ENCODE data around the gene CYFIP1.

The CYFIP1 gene

DNA sequence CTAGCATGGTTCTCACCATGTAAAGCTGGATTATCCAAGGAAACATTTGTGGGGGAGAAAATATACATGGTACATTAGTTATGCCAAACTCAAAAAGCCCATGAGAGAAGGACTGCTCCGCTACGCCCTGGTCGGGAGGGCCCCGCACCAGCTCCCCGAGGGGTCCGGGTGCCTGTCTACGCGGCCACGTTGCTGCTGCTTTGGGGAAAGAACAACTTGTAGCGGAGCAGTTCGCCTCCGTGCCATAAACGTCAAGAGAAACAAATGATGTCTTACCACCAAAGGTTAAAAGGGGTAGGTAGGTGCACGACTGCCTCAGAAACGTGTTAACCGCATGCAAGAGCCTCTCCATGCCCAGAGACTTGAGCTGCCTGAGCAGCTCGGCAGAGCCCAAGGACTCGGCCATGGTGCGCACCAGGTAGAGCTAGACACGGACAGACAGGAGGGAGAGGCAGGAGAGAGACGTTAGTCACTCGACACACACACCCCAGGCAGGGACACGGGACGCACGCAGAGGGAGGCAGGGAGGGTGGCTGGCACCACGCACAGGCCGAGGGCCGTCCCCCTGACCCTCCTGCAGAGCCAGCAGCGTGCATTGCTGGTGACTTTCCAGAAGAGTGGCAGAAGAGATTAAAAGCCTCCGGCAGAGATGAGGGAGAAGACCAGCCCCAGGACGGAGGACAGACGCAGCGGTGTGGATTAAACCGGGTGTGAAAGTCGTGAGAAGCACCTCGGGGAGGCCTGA, 63.4 kb downstream of the CYFIP1 start:
- in situ Hi-C loops (cut with HindIII; ENCODE audit: low pct_unique_long_range_greater_than_20kb, low sequenced_read_pairs) = no loop called here
- DNase-seq (ENCODE audit: low read depth in 1 of 2, low spot score in 1 of 2) = no peak
- TF ChIP-seq JUND (IDR thresholded peaks at IDR 0.05; ENCODE audit: low read depth) = no peak

GRCh38 chr15:22915866-22916515, 64.2 kb downstream of the CYFIP1 start:
- DNase-seq (ENCODE audit: low read depth in 1 of 2, low spot score in 1 of 2) = no peak
- TF ChIP-seq JUND (IDR thresholded peaks at IDR 0.05; ENCODE audit: low read depth) = no peak
- in situ Hi-C loops (cut with HindIII; ENCODE audit: low pct_unique_long_range_greater_than_20kb, low sequenced_read_pairs) = no loop called here

DNA sequence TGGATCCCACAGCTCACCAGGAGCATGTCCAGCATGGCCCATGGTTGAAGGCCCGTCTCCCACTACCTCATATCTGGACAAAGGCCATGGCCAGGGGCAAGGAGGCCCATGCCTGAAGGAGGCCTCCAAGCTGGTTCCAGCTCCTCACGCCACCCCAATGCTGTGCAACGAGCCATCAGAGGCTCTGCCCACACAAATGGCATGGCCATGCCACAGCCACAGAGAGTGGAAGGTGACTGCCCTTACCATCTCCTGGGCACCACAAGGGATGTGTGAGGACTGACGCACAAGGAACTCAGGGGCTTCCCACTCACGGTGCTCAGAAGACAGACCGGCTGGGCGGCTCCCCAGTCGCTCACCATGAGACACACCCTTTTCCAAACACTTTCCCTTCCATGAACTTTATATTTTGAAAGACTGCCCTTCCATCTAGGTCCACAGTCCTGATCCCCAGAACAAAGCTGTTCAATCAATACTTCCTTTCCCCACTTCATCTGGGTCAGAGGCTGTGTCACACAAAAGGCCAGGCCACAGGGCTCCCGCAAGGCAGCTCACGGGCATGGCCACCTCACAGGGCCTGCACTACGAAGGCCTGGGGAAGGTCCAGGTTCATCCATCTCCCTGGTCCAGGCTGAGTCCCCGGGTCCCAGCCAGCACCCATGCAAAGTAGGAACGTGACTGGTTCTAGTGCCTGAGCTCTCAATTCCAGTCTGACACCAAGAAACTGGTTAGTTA, 66.4 kb downstream of the CYFIP1 start:
- TF ChIP-seq JUND (IDR thresholded peaks at IDR 0.05; ENCODE audit: low read depth) = no peak
- in situ Hi-C loops (cut with HindIII; ENCODE audit: low pct_unique_long_range_greater_than_20kb, low sequenced_read_pairs) = no loop called here
- DNase-seq (ENCODE audit: low read depth in 1 of 2, low spot score in 1 of 2) = no peak

DNA sequence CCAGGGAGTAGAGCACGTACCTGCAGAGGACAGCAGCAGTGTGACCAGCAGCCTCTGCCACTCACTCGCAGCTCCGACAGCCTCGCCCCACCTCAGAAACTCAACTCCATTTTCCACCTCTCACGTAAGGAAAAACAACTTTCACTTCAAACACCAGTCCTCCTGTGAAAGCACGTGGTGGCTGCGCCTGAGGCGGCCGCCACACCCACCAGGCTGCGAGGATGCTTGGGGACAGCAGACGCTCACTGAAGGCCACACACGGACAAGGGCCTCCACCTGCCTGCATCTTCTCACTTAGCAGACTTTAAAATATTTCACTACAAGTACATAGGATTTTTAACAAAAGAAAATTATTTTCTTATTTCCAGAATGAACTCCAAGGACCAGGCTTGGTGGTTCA, 67.9 kb downstream of the CYFIP1 start:
- in situ Hi-C loops (cut with HindIII; ENCODE audit: low pct_unique_long_range_greater_than_20kb, low sequenced_read_pairs) = no loop called here
- no peak for TF ChIP-seq JUND (IDR thresholded peaks at IDR 0.05; ENCODE audit: low read depth)
- no peak for DNase-seq (ENCODE audit: low read depth in 1 of 2, low spot score in 1 of 2)

DNA sequence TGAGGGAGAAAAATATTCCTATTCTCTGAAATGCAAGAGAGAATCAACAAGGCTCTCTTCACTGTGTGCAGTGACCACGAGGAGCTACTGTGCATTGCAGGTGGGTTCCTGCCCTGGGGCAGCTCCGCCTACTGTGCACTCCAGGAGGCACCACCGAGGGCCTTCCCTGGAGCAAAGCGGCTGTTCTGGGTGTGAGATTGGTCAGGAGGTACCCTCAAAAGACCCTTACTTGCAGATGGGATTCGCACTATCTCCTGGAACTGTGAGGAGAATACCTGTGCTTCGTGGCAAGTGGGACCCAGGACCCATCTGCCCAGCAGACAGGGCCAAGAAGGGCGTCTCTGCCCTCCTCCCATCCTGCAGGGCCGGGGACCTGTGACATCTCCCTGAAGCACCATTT, 68.9 kb downstream of the CYFIP1 start:
- no peak for TF ChIP-seq JUND (IDR thresholded peaks at IDR 0.05; ENCODE audit: low read depth)
- no peak for DNase-seq (ENCODE audit: low read depth in 1 of 2, low spot score in 1 of 2)
- in situ Hi-C loops (cut with HindIII; ENCODE audit: low pct_unique_long_range_greater_than_20kb, low sequenced_read_pairs) = no loop called here

DNA sequence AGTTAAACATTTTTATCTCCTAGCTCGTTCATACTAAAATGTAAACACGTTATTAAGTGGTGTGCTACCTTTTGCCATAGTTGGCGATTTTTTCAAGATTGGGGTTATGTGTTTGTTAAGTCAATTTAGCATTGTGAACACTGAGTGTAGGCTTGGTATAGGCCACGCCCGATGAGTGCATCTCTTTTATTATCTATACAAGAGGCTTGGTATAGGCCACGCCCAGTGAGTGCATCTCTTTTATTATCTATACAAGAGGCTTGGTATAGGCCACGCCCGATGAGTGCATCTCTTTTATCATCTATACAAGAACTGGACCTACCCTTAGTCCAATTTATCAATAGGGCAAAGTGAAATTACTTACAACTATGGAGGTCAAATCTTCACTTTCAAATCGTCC, 71.3 kb downstream of the CYFIP1 start:
- TF ChIP-seq JUND (IDR thresholded peaks at IDR 0.05; ENCODE audit: low read depth) = no peak
- in situ Hi-C loops (cut with HindIII; ENCODE audit: low pct_unique_long_range_greater_than_20kb, low sequenced_read_pairs) = no loop called here
- no peak for DNase-seq (ENCODE audit: low read depth in 1 of 2, low spot score in 1 of 2)

- DNase-seq (ENCODE audit: low read depth in 1 of 2, low spot score in 1 of 2) = no peak
- TF ChIP-seq JUND (IDR thresholded peaks at IDR 0.05; ENCODE audit: low read depth) = no peak
- in situ Hi-C loops (cut with HindIII; ENCODE audit: low pct_unique_long_range_greater_than_20kb, low sequenced_read_pairs) = no loop called here
These were observed 72.8 kb downstream of the CYFIP1 start for GRCh38 chr15:22907161-22907950.

DNA sequence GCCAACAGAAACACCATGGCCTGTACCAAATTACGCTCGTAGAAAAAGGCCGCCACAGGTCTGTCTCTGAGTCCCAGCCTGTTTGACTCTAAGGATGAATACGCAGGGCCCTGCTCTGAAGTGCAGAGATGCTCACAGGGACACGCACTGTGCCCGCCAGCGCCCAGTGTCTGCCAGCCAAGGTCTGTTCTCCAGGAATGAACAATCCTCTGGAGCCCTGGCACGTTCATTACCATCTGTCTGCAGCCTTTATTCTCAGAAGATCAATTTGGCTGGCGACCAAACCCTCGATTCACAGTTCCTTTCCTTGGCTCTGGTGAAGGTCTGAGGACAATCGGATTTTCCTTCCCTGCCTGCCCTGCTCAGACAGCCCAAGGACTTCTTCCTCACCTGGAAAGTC, 75.4 kb downstream of the CYFIP1 start:
- DNase-seq (ENCODE audit: low read depth in 1 of 2, low spot score in 1 of 2) = no peak
- no peak for TF ChIP-seq JUND (IDR thresholded peaks at IDR 0.05; ENCODE audit: low read depth)
- in situ Hi-C loops (cut with HindIII; ENCODE audit: low pct_unique_long_range_greater_than_20kb, low sequenced_read_pairs) = no loop called here

DNA sequence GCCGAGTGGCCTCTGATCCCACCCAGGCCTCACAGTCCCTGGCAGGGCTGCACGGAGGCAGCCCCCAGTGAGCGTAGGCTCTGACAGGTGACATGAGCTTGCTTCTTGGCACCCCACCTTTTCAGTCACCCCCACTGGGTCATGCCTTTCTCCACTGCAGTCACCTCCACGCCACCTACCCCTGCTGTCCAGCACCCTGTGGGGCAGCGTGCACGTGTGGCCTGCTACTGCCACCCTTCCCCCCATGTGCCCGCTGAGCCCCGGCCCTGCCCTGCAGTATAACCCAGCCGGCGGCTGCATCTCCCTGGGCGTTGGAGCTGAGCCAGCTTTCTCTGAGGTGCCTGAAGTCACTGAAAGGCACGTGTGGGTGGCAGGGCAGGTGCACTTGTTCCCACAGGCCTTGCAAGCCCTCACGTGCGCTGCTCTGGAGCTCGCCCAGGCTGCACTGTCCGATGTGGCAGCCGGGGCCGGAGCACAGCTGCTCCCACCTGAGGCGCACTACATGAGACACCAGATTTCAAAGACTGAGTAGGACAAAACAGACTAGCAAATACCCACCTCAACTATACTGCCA, 76.1 kb downstream of the CYFIP1 start:
- no peak for DNase-seq (ENCODE audit: low read depth in 1 of 2, low spot score in 1 of 2)
- TF ChIP-seq JUND (IDR thresholded peaks at IDR 0.05; ENCODE audit: low read depth) = no peak
- in situ Hi-C loops (cut with HindIII; ENCODE audit: low pct_unique_long_range_greater_than_20kb, low sequenced_read_pairs) = no loop called here

DNA sequence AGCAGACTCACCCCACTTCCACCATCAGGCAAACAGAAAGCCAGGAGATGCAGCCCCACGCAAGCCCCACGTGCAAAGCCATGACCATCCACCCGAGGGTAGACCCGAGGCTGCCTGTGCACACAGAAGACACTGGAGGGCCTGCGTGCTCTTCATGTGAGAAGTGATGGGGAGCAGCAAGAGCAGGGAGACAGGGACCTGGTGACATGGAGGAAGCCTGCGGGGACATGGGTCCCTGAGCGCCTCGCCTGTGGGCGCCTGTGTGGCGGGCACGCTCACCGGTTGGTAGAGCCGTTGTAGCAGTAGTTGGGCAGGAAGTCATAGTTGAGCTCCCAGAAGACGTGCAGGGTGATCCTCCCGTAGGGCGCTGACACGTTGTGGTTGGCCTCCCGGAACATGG, 76.7 kb downstream of the CYFIP1 start:
- in situ Hi-C loops (cut with HindIII; ENCODE audit: low pct_unique_long_range_greater_than_20kb, low sequenced_read_pairs) = no loop called here
- DNase-seq (ENCODE audit: low read depth in 1 of 2, low spot score in 1 of 2) = no peak
- no peak for TF ChIP-seq JUND (IDR thresholded peaks at IDR 0.05; ENCODE audit: low read depth)

GRCh38 chr15:22902981-22903380, 77.2 kb downstream of the CYFIP1 start:
- in situ Hi-C loops (cut with HindIII; ENCODE audit: low pct_unique_long_range_greater_than_20kb, low sequenced_read_pairs) = no loop called here
- DNase-seq (ENCODE audit: low read depth in 1 of 2, low spot score in 1 of 2) = no peak
- no peak for TF ChIP-seq JUND (IDR thresholded peaks at IDR 0.05; ENCODE audit: low read depth)

DNA sequence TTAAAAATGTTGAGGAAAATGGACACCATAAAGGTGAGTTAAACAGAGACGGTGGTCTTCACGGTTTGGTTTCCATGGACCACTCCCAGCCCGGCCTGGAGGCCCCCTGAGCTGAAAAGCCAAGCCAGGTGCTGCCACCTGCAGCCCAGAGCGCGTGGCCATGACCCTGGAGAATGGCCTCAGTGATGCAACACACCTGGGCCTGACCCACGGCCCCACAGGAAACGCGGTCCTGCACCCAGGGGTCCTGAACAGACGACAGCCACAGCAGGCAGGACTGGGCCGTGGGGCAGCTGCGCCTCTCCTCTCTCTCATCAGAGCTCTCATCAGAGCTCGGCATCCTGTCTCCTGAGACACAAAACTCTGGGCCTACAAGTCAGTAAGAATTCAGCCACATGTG, 77.6 kb downstream of the CYFIP1 start:
- in situ Hi-C loops (cut with HindIII; ENCODE audit: low pct_unique_long_range_greater_than_20kb, low sequenced_read_pairs) = no loop called here
- no peak for TF ChIP-seq JUND (IDR thresholded peaks at IDR 0.05; ENCODE audit: low read depth)
- no peak for DNase-seq (ENCODE audit: low read depth in 1 of 2, low spot score in 1 of 2)
